Fibroblast of lung (primary cell): Measurements from ENCODE around the gene RBAK.

Source experiments
- EZH2 ChIP-seq: IDR thresholded peaks from 2 replicates; pipeline ENCODE4 v1.5.1; 2012; ENCODE audit warnings: low read length, control low read depth, mild to moderate bottlenecking; ENCODE audit errors: missing control alignments
- TF ChIP-seq, protein P1 (sequence below), 2 donors: IDR thresholded peaks in 1 of 2; conservative IDR thresholded peaks in 1 of 2; 1 replicate in 1 of 2; 2 replicates in 1 of 2; pipeline ENCODE4 v1.5.1; 2011 to 2012; ENCODE audit warnings: low read length in 2 of 2, control low read depth in 1 of 2, inconsistent platforms in 1 of 2, low read depth in 1 of 2, mild to moderate bottlenecking in 1 of 2

DNA sequence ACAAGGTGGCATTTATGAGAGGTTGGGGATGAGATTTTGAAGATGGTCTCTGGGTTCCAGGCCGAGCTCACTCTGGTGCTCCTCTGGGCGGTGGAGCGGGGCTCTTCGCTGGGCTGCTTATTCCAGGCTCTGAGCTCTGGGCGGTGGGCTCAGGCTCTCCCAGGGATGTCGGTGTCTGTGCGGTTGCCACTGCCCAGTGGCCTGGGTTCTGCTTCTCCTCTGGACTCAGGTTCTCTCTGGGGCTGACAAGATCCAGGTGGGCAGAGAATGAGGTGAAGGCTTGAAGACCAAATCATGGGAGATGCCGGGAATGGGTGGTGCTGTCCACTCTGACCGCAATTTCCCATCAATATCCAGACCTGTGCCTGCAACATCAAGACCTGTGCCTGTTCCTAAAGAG is 40.6 kb downstream of the RBAK start:
- no peak for TF ChIP-seq EZH2
- TF ChIP-seq, protein P1, sequence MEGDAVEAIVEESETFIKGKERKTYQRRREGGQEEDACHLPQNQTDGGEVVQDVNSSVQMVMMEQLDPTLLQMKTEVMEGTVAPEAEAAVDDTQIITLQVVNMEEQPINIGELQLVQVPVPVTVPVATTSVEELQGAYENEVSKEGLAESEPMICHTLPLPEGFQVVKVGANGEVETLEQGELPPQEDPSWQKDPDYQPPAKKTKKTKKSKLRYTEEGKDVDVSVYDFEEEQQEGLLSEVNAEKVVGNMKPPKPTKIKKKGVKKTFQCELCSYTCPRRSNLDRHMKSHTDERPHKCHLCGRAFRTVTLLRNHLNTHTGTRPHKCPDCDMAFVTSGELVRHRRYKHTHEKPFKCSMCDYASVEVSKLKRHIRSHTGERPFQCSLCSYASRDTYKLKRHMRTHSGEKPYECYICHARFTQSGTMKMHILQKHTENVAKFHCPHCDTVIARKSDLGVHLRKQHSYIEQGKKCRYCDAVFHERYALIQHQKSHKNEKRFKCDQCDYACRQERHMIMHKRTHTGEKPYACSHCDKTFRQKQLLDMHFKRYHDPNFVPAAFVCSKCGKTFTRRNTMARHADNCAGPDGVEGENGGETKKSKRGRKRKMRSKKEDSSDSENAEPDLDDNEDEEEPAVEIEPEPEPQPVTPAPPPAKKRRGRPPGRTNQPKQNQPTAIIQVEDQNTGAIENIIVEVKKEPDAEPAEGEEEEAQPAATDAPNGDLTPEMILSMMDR (conservative IDR thresholded peaks at IDR 0.05 in 1 of 2, IDR thresholded peaks at IDR 0.05 in 1 of 2; ENCODE audit: low read depth in 1 of 2, low read length in 2 of 2) = no peak
